T1000 (cell line): ENCODE measurements around the gene MATN4.
"Not testable (repeated sequence)": the region's sequence is repeated elsewhere in the genome, so short reads cannot be mapped to it uniquely, and the experiment has no call there.

Experiments used
- DNase-seq: peaks from one replicate; lab custom pipeline; 2025; ENCODE audit warnings: mixed read lengths; lab: John Stamatoyannopoulos, UW

The MATN4 gene

GRCh38 chr20:45308117-45308778, at the start of gene MATN4:
TSS of gene MATN4 (minus strand) at chr20:45308299. CDS start at chr20:45305582, 2,717 bp downstream.
- no peak for DNase-seq

GRCh38 chr20:45355209-45356084, 47.3 kb upstream of the MATN4 start:
- DNase-seq = no peak

- DNase-seq = no peak
These were observed 46.5 kb upstream of the MATN4 start for GRCh38 chr20:45354423-45355208.

- no peak for DNase-seq
These were observed 45.6 kb upstream of the MATN4 start for GRCh38 chr20:45353746-45354145.

GRCh38 chr20:45352729-45353128, 44.6 kb upstream of the MATN4 start:
- DNase-seq = no peak

- not testable (repeated sequence) for DNase-seq
These were observed 42.7 kb upstream of the MATN4 start for GRCh38 chr20:45350795-45351194.

GRCh38 chr20:45350217-45350616, 42.1 kb upstream of the MATN4 start:
- no peak for DNase-seq

- DNase-seq = peak; percentile 84
These were observed 40.1 kb upstream of the MATN4 start, which contains the start of gene SDC4 for GRCh38 chr20:45347936-45348778. TSS of gene SDC4 (minus strand) at chr20:45348424. CDS start at chr20:45348384, 40 bp downstream.

GRCh38 chr20:45347297-45347935, 39.3 kb upstream of the MATN4 start:
- DNase-seq = no peak

- no peak for DNase-seq
These were observed 38.8 kb upstream of the MATN4 start for GRCh38 chr20:45346851-45347250.

- no peak for DNase-seq
These were observed 38.2 kb upstream of the MATN4 start for GRCh38 chr20:45346291-45346718.

GRCh38 chr20:45345104-45345936, 37.2 kb upstream of the MATN4 start:
- no peak for DNase-seq

GRCh38 chr20:45344168-45344860, 36.2 kb upstream of the MATN4 start:
- DNase-seq = peak; percentile 74

GRCh38 chr20:45343532-45344167, 35.6 kb upstream of the MATN4 start:
- DNase-seq = no peak

- no peak for DNase-seq
These were observed 34.9 kb upstream of the MATN4 start for GRCh38 chr20:45342855-45343531.

- DNase-seq = peak; percentile 33
These were observed 34.1 kb upstream of the MATN4 start for GRCh38 chr20:45341939-45342854.

- DNase-seq = no peak
These were observed 33.5 kb upstream of the MATN4 start for GRCh38 chr20:45341579-45341938.
